ENCODE results near the gene ANTKMT.

Gene ANTKMT

DNA sequence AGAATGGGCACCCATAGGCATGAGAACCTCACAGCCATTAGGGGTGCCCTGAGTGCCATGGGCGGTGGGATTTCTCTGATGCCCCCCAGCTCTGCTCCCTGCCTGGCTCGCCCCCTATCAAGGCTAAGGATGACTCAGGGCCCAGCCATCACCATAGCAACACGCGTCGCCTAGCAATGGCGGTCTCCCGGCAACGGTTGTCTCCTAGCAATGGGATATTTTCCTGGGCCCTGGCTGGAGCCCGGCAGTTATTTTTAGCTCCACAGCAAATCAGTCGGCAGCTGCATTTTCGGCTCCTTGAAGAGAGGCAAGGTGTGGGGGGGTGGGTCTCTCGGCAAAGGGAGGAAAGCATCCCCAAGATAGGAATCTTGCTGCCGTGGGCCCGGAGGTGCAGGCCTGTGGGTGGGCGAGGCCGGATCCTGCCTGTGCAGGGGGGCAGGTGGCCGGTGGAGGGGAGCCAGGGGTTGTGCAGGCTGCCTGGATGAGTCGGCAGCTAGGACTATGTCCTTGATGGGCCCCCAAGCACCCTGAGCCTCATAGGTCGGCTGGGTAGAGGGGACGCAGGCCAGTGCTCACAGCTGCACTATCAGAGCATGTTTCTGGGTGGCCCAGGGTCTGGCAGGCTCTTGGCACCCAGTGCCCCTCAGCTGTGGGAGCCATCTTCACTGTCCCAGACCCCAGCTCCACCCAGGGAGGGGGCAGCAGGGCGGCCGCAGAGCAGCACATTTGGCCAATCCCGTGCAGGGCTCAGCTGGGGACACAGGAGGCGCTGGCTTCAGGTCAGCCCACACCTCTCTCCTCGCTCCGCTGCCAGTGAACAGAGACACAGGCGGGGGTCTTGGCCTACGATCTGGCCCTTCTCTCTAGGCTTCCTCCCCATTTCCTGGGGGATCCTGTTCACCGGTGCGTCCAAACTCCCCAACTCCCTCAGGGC is 11.1 kb upstream of the ANTKMT start:
- Histone ChIP-seq H2AFZ (ENCODE audit: low read depth, low read length, severe bottlenecking) (no peak overlapping the region), H3K27me3 (ENCODE audit: low read length) (no peaks in the 10 kb centered on the region), H3K36me3 (ENCODE audit: low read length) (no peaks in the 10 kb centered on the region), H3K9me2 (replicated peaks; ENCODE audit: insufficient read depth, low read length) (no peaks in the 10 kb centered on the region), H3K79me2 (ENCODE audit: insufficient read depth, low read length) (no peaks in the 10 kb centered on the region), H3K9me3 (ENCODE audit: insufficient read depth, low read length) (no peaks in the 10 kb centered on the region), H3K9ac (ENCODE audit: low read length) (no peak overlapping the region), H3K4me3 (ENCODE audit: insufficient read depth, low read length, poor library complexity, severe bottlenecking) (no peak overlapping the region), H3K4me2 (ENCODE audit: low read depth, low read length, poor library complexity, severe bottlenecking) (no peak overlapping the region), H3F3A (ENCODE audit: insufficient read depth) (no peaks in the 10 kb centered on the region), H4K20me1 (ENCODE audit: low read depth, low read length) (no peaks in the 10 kb centered on the region), H3K27ac (ENCODE audit: low read depth, low read length) (no peak overlapping the region)
- TF ChIP-seq, protein P1, sequence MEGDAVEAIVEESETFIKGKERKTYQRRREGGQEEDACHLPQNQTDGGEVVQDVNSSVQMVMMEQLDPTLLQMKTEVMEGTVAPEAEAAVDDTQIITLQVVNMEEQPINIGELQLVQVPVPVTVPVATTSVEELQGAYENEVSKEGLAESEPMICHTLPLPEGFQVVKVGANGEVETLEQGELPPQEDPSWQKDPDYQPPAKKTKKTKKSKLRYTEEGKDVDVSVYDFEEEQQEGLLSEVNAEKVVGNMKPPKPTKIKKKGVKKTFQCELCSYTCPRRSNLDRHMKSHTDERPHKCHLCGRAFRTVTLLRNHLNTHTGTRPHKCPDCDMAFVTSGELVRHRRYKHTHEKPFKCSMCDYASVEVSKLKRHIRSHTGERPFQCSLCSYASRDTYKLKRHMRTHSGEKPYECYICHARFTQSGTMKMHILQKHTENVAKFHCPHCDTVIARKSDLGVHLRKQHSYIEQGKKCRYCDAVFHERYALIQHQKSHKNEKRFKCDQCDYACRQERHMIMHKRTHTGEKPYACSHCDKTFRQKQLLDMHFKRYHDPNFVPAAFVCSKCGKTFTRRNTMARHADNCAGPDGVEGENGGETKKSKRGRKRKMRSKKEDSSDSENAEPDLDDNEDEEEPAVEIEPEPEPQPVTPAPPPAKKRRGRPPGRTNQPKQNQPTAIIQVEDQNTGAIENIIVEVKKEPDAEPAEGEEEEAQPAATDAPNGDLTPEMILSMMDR (IDR thresholded peaks at IDR 0.05; ENCODE audit: insufficient read depth, low read length, poor library complexity, severe bottlenecking): no peak
- no peak for TF ChIP-seq EZH2phosphoT487 (conservative IDR thresholded peaks at IDR 0.05; ENCODE audit: low read length)

DNA sequence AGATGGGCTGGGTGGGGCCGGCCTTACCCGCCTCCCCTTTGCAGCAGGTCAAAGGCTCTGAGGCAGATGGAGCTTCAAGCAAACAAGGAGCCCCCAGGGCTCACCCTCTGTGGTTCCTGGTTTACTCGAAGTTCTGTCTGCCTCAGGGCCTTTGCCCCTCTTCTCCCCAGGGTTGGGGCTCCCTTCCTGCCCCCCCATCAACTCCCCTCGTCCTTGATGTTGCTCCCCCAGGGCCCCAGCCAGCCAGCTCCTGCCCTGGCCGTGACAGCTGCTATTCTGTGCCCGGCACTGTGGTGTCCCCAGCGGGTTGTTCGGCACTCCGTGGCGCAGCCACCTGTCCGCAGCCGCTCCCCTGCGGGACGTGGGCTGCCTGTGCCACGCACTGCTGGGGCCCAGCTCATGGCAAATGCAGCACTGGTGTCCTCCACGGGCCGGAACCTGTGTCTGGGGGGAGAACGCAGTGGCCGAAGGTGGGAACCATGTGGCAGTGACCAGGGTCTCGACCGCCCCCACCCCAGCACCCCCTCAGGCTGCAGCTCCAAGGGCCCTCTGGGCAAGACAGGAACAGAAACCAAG is 10.4 kb upstream of the ANTKMT start:
- no peak overlapping the region for H3K9ac ChIP-seq (ENCODE audit: low read length)

DNA sequence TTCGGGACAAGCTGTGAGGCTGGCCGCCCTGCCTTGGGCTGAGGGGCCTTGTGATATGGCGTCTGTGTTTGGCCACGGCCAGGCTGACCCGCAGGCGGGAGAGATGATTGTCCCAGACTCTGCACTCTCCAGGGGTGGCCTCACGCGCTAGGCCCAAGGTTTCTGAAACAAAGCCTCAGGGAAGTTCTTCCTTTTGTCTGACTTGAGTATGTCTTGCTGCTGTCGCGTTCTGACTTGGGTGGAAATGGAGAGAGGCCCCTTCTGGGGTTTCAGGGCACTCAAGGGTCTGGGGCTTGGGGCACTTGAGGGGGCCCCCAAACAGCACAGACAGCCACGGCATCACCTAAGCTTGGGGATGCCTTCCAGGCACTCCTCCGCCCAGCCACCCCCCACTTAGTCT is 9.9 kb upstream of the ANTKMT start:
- H3K4me3 ChIP-seq (ENCODE audit: insufficient read depth, low read length, poor library complexity, severe bottlenecking): no peak overlapping the region
- H3K9ac ChIP-seq (ENCODE audit: low read length): no peak overlapping the region
- H2AFZ ChIP-seq (ENCODE audit: low read depth, low read length, severe bottlenecking): no peak overlapping the region
- H3K79me2 ChIP-seq (ENCODE audit: insufficient read depth, low read length): no peaks in the 10 kb centered on the region
- H3F3A ChIP-seq (ENCODE audit: insufficient read depth): no peaks in the 10 kb centered on the region
- no peak overlapping the region for H3K4me2 ChIP-seq (ENCODE audit: low read depth, low read length, poor library complexity, severe bottlenecking)
- no peaks in the 10 kb centered on the region for H3K27me3 ChIP-seq (ENCODE audit: low read length)
- H3K27ac ChIP-seq (ENCODE audit: low read depth, low read length): no peak overlapping the region
- no peaks in the 10 kb centered on the region for H3K36me3 ChIP-seq (ENCODE audit: low read length)
- H4K20me1 ChIP-seq (ENCODE audit: low read depth, low read length): no peaks in the 10 kb centered on the region
- no peaks in the 10 kb centered on the region for H3K9me2 ChIP-seq (replicated peaks; ENCODE audit: insufficient read depth, low read length)
- no peaks in the 10 kb centered on the region for H3K9me3 ChIP-seq (ENCODE audit: insufficient read depth, low read length)
- TF ChIP-seq, protein P1 (IDR thresholded peaks at IDR 0.05; ENCODE audit: insufficient read depth, low read length, poor library complexity, severe bottlenecking): no peak
- TF ChIP-seq EZH2phosphoT487 (conservative IDR thresholded peaks at IDR 0.05; ENCODE audit: low read length): no peak

More for the DNA sequence above, 10.4 kb upstream of the ANTKMT start:
- no peaks in the 10 kb centered on the region for H3K9me3 ChIP-seq (ENCODE audit: insufficient read depth, low read length)
- H3K79me2 ChIP-seq (ENCODE audit: insufficient read depth, low read length): no peaks in the 10 kb centered on the region
- no peak overlapping the region for H3K4me2 ChIP-seq (ENCODE audit: low read depth, low read length, poor library complexity, severe bottlenecking)
- H3K36me3 ChIP-seq (ENCODE audit: low read length): no peaks in the 10 kb centered on the region
- H4K20me1 ChIP-seq (ENCODE audit: low read depth, low read length): no peaks in the 10 kb centered on the region
- no peak overlapping the region for H2AFZ ChIP-seq (ENCODE audit: low read depth, low read length, severe bottlenecking)
- H3K27ac ChIP-seq (ENCODE audit: low read depth, low read length): no peak overlapping the region
- H3K27me3 ChIP-seq (ENCODE audit: low read length): no peaks in the 10 kb centered on the region
- H3F3A ChIP-seq (ENCODE audit: insufficient read depth): no peaks in the 10 kb centered on the region
- H3K4me3 ChIP-seq (ENCODE audit: insufficient read depth, low read length, poor library complexity, severe bottlenecking): no peak overlapping the region
- TF ChIP-seq, protein P1 (IDR thresholded peaks at IDR 0.05; ENCODE audit: insufficient read depth, low read length, poor library complexity, severe bottlenecking): no peak
- no peak for TF ChIP-seq EZH2phosphoT487 (conservative IDR thresholded peaks at IDR 0.05; ENCODE audit: low read length)
- H3K9me2 ChIP-seq (replicated peaks; ENCODE audit: insufficient read depth, low read length): no peaks in the 10 kb centered on the region

All from SU-DHL-6 (cell line).